Testis (tissue), 3 donors: Measurements from ENCODE around the gene MIA. TPM values are rescaled to one million over a fixed set of nuclear protein-coding genes. Genes with fewer than 3 reads are reported as not detected.
A peak's percentile ranks its signal among the peaks of the same experiment; 100 is the strongest.
"Not testable (repeated sequence)": the region's sequence is repeated elsewhere in the genome, so short reads cannot be mapped to it uniquely, and the experiment has no call there.

Experiments
- DNase-seq: peaks from one replicate; pipeline ENCODE4 v3.0.0-alpha.2; 2019
- H3K27ac ChIP-seq, 2 donors: fragments of 200-600 bp; sonication (generic); one replicate each; pipeline ENCODE4 v1.5.1; 2019
- H3K27me3 ChIP-seq: fragments of 200-600 bp; sonication (generic); one replicate; pipeline ENCODE4 v1.5.1; 2019
- H3K36me3 ChIP-seq: fragments of 200-600 bp; sonication (generic); one replicate; pipeline ENCODE4 v1.5.1; 2017; ENCODE audit warnings: low read depth; ENCODE audit errors: missing control alignments
- H3K4me1 ChIP-seq: fragments of 200-600 bp; sonication (generic); one replicate; pipeline ENCODE4 v1.5.1; 2019
- H3K4me3 ChIP-seq, 2 donors: fragments of 200-600 bp; sonication (generic); one replicate each; pipeline ENCODE4 v1.5.1; 2017 to 2019
- H3K9me3 ChIP-seq: fragments of 200-600 bp; sonication (generic); one replicate; pipeline ENCODE4 v1.5.1; 2017
- POLR2A ChIP-seq: fragments of 450-650 bp; IDR thresholded peaks from one replicate; pipeline ENCODE4 v1.6.1; 2017; ENCODE audit warnings: antibody characterized with exemption, mild to moderate bottlenecking, moderate library complexity
- WGBS, 2 donors: methylation state at CpG; one replicate each; pipeline ENCODE4 v1.1.5; 2018; 5-methylcytosine and 5-hydroxymethylcytosine counted together
- intact Hi-C: fragments of 100-400 bp; cut with DNase I; formaldehyde crosslinking; loops from one replicate; pipeline ENCODE4 v1.15.1; 2023; ENCODE audit warnings: low total_unique reads
- polyA plus RNA-seq: library from polyadenylated mRNA; stranded (reverse); fragments of 350-450 nt; fragmentation: Illumina TruSeq; extraction: RNeasy Lipid Tissue Mini Kit (QIAGEN cat#74804); gene quantifications from one replicate; pipeline ENCODE4 v1.2.3, GENCODE V29; 2014; ENCODE audit warnings: low read depth, low replicate concordance; ENCODE audit not compliant: insufficient read depth
- total RNA-seq, 2 donors: library from RNA; depleted of rRNA; stranded (reverse); fragments of >200 nt; gene quantifications; one replicate each; pipeline ENCODE4 v1.2.3, GENCODE V29; 2016
- TF ChIP-seq, protein P1 (sequence below), 3 experiments: fragments of 450-650 bp in 2 of 3; fragments of 200-600 bp in 1 of 3; sonication (generic) in 1 of 3; IDR thresholded peaks; one replicate each; pipeline ENCODE4 v1.5.1; 2016 to 2019; ENCODE audit warnings: antibody characterized with exemption in 3 of 3, mild to moderate bottlenecking in 2 of 3, moderate library complexity in 1 of 3

MIA gene
- total and polyA plus RNA-seq, 3 donors from 2014 or later = 2.4 to 2.9 (median 2.8) TPM

DNA sequence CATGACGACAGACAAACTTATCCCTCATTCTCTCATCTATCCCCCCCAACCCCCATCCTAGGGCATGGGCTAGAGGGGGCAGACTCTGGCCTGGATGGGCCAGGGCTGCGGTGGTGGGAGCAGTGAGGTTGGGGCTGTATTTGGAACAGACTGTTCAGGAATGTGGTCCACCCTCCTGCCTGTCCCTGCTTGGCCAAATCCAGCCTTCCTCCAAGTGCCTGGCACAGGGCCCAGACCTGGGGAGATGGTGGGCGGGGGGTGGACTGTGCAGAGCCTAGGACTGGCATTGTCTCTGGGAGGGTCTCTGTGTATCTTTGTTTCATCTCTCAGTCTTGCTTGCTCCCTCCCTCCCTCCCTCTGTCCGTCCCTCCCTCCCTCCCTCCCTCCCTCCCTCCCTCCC, 37.9 kb downstream of the MIA start:
- Histone ChIP-seq H3K27ac (peak overlapping the region; percentile 33 to 75), H3K9me3 (no peaks in the 10 kb centered on the region), H3K4me3 (no peak overlapping the region), H3K36me3 (no peaks in the 10 kb centered on the region), H3K4me1 (peaks cover 37% of the 10 kb centered on the region), H3K27me3 (no peaks in the 10 kb centered on the region)
- TF ChIP-seq, protein P1, sequence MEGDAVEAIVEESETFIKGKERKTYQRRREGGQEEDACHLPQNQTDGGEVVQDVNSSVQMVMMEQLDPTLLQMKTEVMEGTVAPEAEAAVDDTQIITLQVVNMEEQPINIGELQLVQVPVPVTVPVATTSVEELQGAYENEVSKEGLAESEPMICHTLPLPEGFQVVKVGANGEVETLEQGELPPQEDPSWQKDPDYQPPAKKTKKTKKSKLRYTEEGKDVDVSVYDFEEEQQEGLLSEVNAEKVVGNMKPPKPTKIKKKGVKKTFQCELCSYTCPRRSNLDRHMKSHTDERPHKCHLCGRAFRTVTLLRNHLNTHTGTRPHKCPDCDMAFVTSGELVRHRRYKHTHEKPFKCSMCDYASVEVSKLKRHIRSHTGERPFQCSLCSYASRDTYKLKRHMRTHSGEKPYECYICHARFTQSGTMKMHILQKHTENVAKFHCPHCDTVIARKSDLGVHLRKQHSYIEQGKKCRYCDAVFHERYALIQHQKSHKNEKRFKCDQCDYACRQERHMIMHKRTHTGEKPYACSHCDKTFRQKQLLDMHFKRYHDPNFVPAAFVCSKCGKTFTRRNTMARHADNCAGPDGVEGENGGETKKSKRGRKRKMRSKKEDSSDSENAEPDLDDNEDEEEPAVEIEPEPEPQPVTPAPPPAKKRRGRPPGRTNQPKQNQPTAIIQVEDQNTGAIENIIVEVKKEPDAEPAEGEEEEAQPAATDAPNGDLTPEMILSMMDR (IDR thresholded peaks at IDR 0.05) = no peak
- no peak for TF ChIP-seq POLR2A
- DNase-seq = peak; percentile 57
- intact Hi-C loops = no loop called here
- WGBS, 2 donors = 29 to 32% methylated on average over 4 of the region's 4 CpGs

DNA sequence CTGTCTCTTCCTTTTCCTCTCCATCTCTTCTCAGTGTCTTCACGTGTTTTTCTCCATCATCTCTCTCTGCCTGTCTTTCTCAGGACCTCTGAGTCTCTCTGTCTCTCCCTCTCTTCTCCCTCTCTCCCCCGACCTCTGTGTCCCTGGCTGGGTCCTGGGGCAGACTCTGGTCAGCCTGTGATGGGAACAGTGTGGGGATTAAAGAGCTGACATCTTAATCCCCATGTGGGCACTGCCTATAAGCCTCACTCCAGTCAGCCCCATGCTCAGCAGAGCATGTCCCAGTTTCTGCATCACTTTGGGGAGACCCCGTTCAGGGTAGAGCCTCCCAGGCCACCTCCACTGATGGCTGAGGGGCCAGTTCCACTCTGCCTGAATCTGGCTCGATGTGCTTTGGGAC, 39.9 kb downstream of the MIA start:
- WGBS, 2 donors = 70 to 87% methylated on average over 3 to 4 of the region's 4 CpGs
- Histone ChIP-seq H3K27me3 (no peaks in the 10 kb centered on the region), H3K4me1 (peaks cover 43% of the 10 kb centered on the region), H3K27ac (no peak overlapping the region), H3K9me3 (no peaks in the 10 kb centered on the region), H3K36me3 (no peaks in the 10 kb centered on the region), H3K4me3 (no peak overlapping the region)
- intact Hi-C loops = loop anchor here (5.0 kb wide), 1 partner anchor 153 kb away; no protein-coding TSS in a partner anchor
- DNase-seq = no peak
- no peak for TF ChIP-seq POLR2A
- TF ChIP-seq, protein P1 (IDR thresholded peaks at IDR 0.05) = no peak

DNA sequence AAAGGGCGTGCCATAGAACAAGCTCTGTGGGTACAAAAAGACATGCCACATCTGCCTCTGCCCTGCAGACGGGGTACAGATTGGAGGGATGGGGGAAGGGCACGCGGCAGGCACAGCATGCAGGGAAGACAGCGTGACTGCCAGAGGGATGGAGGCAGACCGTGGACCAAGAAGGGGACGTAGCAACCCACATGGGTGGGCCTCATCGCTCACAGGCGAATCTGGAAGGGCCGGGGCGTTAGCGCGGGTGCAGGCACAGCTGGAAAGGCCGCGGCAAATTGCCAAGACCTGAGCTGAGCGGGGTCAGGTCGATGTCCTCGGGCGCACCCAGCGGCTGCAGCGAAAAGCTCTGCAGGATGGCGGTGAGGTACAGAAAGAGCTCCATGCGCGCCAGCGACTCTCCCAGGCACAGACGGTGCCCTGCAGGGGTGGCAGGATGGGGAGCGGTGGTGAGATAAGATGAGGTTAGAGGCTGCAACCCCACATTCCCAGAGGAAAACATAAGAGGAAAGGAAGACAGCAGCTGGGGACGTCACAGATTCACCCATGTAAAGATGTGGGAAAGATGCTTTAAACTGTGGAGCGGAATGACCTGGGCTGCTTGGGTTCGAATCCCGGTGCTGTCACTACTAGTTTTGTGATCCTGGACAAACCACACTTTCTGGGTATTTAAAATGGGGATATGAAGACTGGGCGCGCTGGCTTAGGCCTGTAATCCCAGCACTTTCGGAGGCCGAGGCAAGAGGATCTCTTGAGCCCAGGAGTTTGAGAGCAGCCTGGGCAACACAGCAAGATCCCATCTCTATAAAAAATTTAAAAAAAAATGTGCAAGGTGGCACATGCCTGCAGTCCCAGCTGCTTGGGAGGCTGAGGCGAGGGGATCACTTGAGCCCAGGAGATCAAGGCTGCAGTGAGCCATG, 43.4 kb downstream of the MIA start:
- H3K4me3 ChIP-seq, H3K9me3 ChIP-seq, H3K36me3 ChIP-seq, H3K27me3 ChIP-seq: not testable (repeated sequence)
- intact Hi-C loops = loop anchor here (5.0 kb wide), 1 partner anchor 156 kb away; no protein-coding TSS in a partner anchor
- TF ChIP-seq, protein P1 (IDR thresholded peaks at IDR 0.05) = peak in 2 of 3 experiments; percentile 23 to 45
- peak overlapping the region in 1 of 2 donors; percentile 20 for H3K27ac ChIP-seq
- 43 to 60% methylated on average over 14 to 24 of the region's 36 CpGs for WGBS, 2 donors
- peak; percentile 86 for DNase-seq
- H3K4me1 ChIP-seq = peaks cover 36% of the 10 kb centered on the region

DNA sequence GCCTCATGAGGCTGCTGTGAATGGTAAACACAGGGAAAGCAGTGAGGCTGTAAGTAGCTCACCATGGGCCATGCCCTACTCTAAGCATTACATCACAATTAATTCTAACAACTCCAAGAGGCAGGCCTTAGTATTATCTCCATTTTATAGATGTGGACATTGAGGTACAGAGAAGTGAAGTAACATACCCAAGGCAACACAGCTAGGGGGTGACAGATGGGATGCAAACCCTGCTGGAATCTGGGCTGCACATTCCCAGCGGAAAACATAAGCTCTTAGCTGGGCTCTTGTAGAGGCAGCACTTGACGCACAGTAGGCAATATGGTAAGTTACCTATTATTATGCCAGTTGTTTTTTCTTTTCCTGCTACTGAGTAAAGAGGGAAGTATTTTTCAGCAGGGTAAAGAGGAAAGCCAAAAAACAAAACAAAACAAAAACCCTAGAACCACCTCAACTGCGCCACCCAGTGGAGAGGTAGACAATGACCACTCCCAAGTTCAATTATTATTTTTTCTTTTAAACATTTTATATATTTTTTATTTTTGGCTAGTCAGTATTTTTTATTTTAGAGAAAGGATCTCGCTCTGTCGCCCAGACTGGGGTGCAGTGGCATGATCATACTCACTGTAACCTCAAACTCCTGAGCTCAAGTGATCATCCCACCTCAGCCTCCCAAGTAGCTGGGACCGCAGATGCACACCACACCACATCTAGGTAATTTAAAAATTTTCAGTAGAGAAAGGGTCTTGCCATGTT, 44.3 kb downstream of the MIA start:
- 62 to 66% methylated on average over 6 of the region's 6 CpGs for WGBS, 2 donors
- peak; percentile 57 for DNase-seq
- Histone ChIP-seq H3K4me1 (peaks cover 39% of the 10 kb centered on the region), H3K27ac (peak overlapping the region in 1 of 2 donors; percentile 20)
- intact Hi-C loops = loop anchor here (5.0 kb wide), 1 partner anchor 157 kb away; no protein-coding TSS in a partner anchor
- H3K4me3 ChIP-seq, H3K9me3 ChIP-seq, H3K36me3 ChIP-seq, H3K27me3 ChIP-seq: not testable (repeated sequence)
- TF ChIP-seq, protein P1 (IDR thresholded peaks at IDR 0.05) = peak; percentile 83 to 94 (median 84)
